Measurements from ENCODE around the gene NEMP1.

DNA sequence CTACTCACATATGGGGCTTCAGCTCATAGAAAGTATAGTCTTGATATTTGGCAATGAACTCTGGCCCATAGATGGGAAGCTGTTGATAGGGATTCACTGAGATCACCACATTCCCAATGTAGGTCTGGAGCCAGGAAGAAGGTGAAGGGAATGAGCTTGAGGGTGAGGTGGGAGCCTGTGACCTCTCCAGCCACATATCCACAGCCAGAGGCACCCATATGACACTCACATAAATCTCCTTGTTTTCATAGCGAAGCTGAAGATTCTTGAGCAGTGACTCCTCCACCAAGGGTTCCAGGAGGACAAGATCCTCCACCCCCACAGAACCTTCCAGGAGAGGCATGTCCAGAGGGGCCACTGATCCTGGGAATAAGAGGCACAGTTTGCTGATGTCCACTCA, 30.6 kb downstream of the NEMP1 start:
- no peak for TF ChIP-seq CTCF (conservative IDR thresholded peaks at IDR 0.05 in 1 of 2, IDR thresholded peaks at IDR 0.05 in 1 of 2; ENCODE audit: extremely low read depth in 1 of 2, insufficient read depth in 1 of 2, low read depth in 1 of 2, low read length in 2 of 2)
- no peak for TF ChIP-seq EZH2 (IDR thresholded peaks at IDR 0.05; ENCODE audit: borderline replicate concordance, low read length)

Data from mammary epithelial cell (primary cell).